Measurements from ENCODE around the gene CDS2. TPM values are rescaled to one million over a fixed set of nuclear protein-coding genes. Genes with fewer than 3 reads are reported as not detected.

Gene CDS2
- total RNA-seq, 2 donors from 2014 or later = 53.8 to 70.5 TPM

DNA sequence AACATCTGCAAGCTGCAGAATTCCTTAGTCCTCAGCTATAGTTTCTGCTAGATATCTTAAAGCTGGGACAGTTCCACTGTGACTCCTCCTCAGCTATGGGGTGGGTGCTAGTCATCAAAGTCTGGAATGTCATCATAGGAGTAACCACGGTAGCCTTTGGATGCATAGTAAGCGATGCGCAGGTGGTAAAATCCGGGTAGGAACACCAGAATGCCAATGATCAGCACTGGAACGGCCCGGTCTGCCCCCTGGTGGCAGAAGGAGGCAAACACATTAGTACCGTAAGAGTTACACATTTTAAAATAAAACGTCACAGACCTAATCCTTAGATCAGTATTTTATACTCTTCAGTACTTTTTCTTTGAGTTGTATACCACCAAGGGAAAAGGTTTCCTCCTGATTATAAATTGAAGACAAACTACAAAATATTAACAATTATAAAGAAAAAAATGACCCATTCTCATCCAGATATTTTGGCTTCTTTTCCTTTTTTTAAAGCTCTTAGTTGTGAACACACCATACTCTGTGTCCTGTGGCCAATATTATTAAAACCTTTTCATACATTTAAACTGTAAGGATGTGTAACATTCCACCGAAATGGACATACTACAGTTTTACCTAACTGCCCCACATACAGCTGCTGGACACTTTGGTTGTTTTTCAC, 26.0 kb upstream of the CDS2 start:
- peak; percentile 83 for ATAC-seq (replicated peaks)
- Mint-ChIP-seq H3K9me3 (no peaks in the 10 kb centered on the region), H3K4me1 (peaks cover 4% of the 10 kb centered on the region), H3K27ac (peak overlapping the region; percentile 51), H3K4me3 (no peak overlapping the region), H3K27me3 (no peaks in the 10 kb centered on the region), H3K36me3 (ENCODE audit: low read depth) (peaks cover 94% of the 10 kb centered on the region)

DNA sequence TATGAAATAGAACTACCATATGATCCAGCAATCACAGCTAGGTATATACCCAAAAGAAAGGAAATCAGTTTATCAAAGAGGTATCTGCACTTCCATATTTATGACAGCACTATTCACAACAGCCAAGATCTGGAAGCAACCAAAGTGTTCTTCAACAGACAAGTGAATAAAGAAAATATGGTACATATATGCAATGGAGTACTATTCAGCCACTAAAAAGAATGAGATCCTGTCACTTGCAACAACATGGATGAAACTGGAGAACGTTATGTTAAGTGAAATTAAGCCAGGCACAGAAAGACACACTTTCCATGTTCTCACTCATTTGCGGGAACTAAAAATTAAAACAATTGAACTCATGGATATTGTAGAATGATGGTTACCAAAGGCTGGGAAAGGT, 22.3 kb upstream of the CDS2 start:
- H3K36me3 Mint-ChIP-seq (ENCODE audit: low read depth) = peaks cover 95% of the 10 kb centered on the region
- no peak for ATAC-seq (replicated peaks)
- peaks cover 1% of the 10 kb centered on the region for H3K4me1 Mint-ChIP-seq

DNA sequence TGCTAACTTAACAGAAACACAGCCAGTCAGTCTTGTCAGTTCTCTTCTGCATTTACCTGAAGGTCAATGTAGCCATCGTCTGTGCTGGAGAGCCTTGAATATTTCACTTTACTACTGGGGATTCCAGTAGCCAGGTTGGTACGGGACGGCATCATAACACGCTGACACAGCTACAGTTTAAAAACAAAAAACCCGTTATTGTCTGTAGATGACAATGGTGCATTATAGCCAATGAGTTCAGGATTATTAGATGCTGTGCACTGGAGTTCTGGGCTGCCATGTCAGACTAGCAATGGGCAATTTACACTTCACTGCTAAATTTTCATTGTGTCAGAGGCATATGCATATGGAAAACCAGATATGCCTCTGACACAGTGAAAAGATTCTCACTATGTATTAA, 17.5 kb upstream of the CDS2 start:
- Mint-ChIP-seq H3K9me3 (no peaks in the 10 kb centered on the region), H3K27me3 (no peaks in the 10 kb centered on the region), H3K27ac (peak overlapping the region; percentile 15), H3K36me3 (ENCODE audit: low read depth) (peaks cover 83% of the 10 kb centered on the region), H3K4me3 (no peak overlapping the region), H3K4me1 (peaks cover 5% of the 10 kb centered on the region)
- ATAC-seq (replicated peaks) = no peak

More for the DNA sequence above, 22.3 kb upstream of the CDS2 start:
- Mint-ChIP-seq H3K27ac (no peak overlapping the region), H3K4me3 (no peak overlapping the region), H3K9me3 (no peaks in the 10 kb centered on the region), H3K27me3 (no peaks in the 10 kb centered on the region)

DNA sequence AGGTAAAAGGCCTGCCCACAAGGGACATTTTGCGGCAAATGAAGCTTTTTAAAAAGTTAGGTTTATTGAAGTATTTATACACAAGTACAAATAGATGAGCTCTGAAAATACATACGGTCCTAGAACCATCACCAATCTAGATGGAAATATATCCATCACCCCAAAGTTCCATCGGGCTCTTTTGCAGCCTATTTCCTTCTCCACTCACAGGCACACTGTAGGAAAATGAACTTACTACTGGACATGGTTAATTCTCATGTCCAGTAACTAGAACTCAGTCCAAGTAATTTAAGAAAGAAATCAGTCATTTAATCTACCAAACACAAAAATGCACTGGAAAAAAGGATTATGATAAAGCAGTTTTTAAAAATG, 13.2 kb upstream of the CDS2 start:
- no peaks in the 10 kb centered on the region for H3K27me3 Mint-ChIP-seq
- H3K4me1 Mint-ChIP-seq = peaks cover 21% of the 10 kb centered on the region
- H3K27ac Mint-ChIP-seq = peak overlapping the region; percentile 93
- peak overlapping the region; percentile 97 for H3K4me3 Mint-ChIP-seq
- H3K9me3 Mint-ChIP-seq = no peaks in the 10 kb centered on the region
- H3K36me3 Mint-ChIP-seq (ENCODE audit: low read depth) = peaks cover 88% of the 10 kb centered on the region
- ATAC-seq (replicated peaks) = no peak

DNA sequence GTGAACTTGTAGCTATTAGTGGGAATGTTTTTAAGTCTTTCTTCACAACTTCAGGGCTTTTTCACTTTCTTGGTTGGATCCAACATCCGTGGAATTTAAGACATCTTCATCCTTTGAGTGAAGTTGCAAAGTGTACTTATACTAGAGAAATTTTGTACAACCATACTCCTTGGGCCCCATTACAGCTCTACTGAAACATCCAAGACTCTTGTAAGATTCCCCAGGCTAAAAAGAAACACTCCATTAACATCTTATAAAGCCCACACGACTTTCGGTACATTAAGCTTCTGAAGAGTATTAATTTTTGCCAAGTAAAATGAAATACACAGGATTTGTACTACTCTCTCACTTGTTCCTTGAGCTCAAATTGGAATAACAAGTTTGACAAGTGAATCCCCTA, 12.4 kb upstream of the CDS2 start:
- H3K4me3 Mint-ChIP-seq = peak overlapping the region; percentile 97
- H3K36me3 Mint-ChIP-seq (ENCODE audit: low read depth) = peaks cover 87% of the 10 kb centered on the region
- H3K27ac Mint-ChIP-seq = peak overlapping the region; percentile 81
- ATAC-seq (replicated peaks) = no peak
- H3K27me3 Mint-ChIP-seq = no peaks in the 10 kb centered on the region
- H3K9me3 Mint-ChIP-seq = no peaks in the 10 kb centered on the region
- peaks cover 21% of the 10 kb centered on the region for H3K4me1 Mint-ChIP-seq

DNA sequence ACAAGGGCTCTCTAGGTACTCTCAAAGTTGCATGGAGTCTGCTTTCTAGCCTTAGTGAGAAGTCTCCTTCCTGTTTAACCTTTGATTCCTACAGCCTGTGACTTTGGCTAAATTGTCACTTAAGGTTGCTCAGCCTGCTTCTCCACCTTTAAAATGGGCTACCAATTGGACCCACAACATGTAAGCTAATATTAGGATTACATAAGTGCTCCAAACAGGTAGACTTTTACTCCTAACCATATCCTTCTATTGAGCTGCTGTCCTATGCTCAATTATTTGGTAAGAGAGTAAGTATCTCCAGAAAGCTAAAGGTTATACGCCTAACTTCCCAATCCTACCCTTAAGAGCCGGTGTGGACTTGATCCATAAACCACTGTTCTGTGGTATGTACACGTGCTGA, 9.9 kb upstream of the CDS2 start:
- H3K27me3 Mint-ChIP-seq = no peaks in the 10 kb centered on the region
- peak overlapping the region; percentile 48 for H3K27ac Mint-ChIP-seq
- H3K4me1 Mint-ChIP-seq = peaks cover 34% of the 10 kb centered on the region
- no peaks in the 10 kb centered on the region for H3K9me3 Mint-ChIP-seq
- ATAC-seq (replicated peaks) = no peak
- peak overlapping the region; percentile 97 for H3K4me3 Mint-ChIP-seq
- H3K36me3 Mint-ChIP-seq (ENCODE audit: low read depth) = peaks cover 83% of the 10 kb centered on the region

DNA sequence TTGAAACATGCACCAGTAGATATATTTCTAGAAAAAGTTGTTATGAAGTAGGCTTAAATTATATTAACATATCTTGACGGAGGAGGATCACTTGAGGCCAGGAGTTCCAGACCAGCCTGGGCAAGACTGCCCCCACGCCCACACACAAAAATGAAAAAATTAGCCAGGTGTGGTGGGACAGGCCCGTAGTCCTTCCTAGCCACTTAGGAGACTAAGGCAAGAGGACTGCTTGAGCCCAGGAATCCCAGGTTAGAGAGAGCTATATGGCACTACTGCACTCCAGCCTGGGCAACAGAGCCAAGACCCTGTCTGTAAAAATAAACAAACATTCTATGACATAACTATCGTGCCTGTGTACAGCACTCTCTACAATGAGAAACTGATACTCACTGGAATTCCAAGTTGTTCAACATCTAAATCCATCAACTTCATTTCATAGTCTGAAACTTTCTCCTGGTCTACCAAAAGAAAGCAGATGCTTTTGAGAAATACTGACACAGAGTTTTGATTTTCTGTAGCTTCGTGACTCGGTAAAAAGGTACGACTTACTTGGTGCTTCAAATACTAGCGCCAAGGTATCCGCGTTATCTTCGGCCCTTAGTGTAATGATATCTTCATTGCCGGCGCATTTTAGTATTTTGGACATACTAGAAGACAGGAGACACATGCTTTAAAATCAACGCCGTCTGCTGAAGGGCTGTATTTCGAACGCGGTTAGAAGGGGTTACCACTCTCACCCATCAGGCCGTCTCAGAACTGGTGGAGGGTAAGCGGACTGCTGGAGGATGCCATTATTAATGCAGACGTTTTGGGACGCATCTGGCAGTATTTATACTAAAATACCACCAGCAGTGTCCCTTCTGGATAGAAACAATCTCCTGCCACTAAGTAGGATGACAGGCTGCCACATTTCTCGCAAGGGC, 8.3 kb upstream of the CDS2 start:
- H3K36me3 Mint-ChIP-seq (ENCODE audit: low read depth) = peaks cover 68% of the 10 kb centered on the region
- ATAC-seq (replicated peaks) = no peak
- no peaks in the 10 kb centered on the region for H3K9me3 Mint-ChIP-seq
- peak overlapping the region; percentile 62 for H3K27ac Mint-ChIP-seq
- no peaks in the 10 kb centered on the region for H3K27me3 Mint-ChIP-seq
- H3K4me3 Mint-ChIP-seq = peak overlapping the region; percentile 97
- H3K4me1 Mint-ChIP-seq = peaks cover 34% of the 10 kb centered on the region

DNA sequence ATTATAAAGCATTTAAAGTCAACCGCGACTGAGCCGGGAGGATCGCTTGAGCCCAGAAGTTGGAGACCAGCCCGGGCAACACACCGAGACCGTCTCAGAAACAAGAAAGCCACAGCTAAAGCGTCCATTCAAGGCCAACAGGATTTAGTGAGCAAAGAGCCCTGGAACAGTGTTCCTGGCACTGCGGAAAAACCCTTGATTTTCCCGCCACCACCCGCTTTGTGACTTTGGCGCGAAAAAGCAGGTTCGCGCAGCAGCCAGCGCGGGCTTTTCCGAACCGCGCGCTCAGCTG, 7.7 kb upstream of the CDS2 start:
- peaks cover 34% of the 10 kb centered on the region for H3K4me1 Mint-ChIP-seq
- peak overlapping the region; percentile 97 for H3K4me3 Mint-ChIP-seq
- no peaks in the 10 kb centered on the region for H3K9me3 Mint-ChIP-seq
- H3K27me3 Mint-ChIP-seq = no peaks in the 10 kb centered on the region
- peak overlapping the region; percentile 62 for H3K27ac Mint-ChIP-seq
- ATAC-seq (replicated peaks) = no peak
- H3K36me3 Mint-ChIP-seq (ENCODE audit: low read depth) = peaks cover 62% of the 10 kb centered on the region

DNA sequence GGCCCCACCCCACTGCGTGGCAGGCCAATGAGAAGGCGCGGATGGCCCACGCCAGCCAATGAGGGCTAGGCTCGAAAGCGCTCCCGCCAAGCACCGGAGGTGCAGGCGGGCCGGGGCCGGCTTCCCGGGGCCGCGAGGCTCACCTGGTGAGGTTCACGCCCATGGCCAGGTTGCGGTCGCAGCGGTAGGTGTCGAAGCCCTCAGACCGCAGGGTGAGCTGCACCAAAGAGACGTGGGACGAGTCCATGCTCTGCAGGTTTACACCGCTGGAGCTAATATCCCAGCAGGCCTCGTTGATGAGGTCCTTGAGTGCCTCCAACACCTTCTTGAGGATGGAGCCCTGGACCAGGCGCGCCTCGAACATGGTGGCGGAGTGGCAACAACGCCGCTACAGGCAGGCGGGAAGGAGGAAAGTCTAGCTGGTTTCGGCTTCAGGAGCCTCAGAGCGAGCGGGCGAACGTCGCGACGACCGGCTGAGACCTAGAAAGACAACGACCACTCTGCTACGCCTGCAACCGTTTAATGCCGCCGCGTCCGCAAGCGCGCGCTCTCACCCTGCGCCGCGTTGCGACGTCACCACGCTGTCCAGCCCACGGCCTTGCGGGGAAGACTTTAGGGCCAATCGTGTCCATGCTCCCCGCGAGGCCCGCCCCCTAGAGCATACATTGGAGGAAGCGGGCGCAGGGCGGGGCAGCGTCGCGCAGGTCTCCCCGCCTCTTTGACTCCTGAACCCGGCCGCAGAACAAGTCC, 7.2 kb upstream of the CDS2 start, which contains the start of gene PCNA:
Gene PCNA (minus strand): TSS at position 524 of the 750 bp plus-strand sequence. CDS start 160 bp downstream, at position 364.
- peak; percentile 92 for ATAC-seq (replicated peaks)
- H3K36me3 Mint-ChIP-seq (ENCODE audit: low read depth) = peaks cover 57% of the 10 kb centered on the region

DNA sequence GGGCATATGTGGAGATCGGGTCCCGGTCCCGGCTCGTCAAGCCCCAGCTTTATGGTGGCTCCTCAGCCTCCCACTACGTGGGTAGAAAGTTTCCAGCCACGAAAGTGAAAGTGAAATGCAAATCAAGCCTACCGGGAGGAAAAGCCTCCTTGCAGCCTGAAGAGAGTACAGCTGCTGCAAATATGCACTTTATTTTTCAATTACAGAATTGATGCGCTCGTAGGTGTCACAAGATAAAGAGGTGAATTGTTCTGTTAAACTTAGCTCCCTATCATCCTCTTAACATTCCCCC, 6.7 kb upstream of the CDS2 start:
- ATAC-seq (replicated peaks) = no peak
- peak overlapping the region; percentile 97 for H3K4me3 Mint-ChIP-seq
- no peaks in the 10 kb centered on the region for H3K9me3 Mint-ChIP-seq
- no peaks in the 10 kb centered on the region for H3K27me3 Mint-ChIP-seq
- peaks cover 32% of the 10 kb centered on the region for H3K4me1 Mint-ChIP-seq
- H3K36me3 Mint-ChIP-seq (ENCODE audit: low read depth) = peaks cover 52% of the 10 kb centered on the region
- peak overlapping the region; percentile 92 for H3K27ac Mint-ChIP-seq

More for the DNA sequence above, 7.2 kb upstream of the CDS2 start, which contains the start of gene PCNA:
- Mint-ChIP-seq H3K4me3 (peak within 1 kb of the TSS; percentile 97), H3K27me3 (no peaks in the 10 kb centered on the region), H3K27ac (peak within 1 kb of the TSS; percentile 92), H3K9me3 (no peaks in the 10 kb centered on the region), H3K4me1 (peaks cover 34% of the 10 kb centered on the region)

DNA sequence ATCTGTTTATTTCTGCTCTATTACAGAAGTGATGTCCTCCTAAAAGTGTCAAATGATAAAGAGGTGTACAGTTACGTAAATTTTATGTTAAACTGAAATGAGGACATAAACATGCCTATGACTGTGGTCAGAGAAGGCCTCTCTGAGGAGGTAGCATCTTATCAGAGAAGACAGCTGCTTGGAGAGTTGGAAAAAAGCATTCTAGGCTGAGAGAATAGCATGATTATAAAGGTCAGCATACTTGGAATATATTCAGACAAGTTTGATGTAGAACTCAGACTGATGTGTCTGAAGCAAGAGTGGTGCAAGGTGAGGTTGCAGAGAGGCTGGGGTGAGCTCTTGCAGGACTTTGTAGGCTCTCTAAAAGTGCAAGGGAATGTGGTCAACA, 3.9 kb upstream of the CDS2 start:
- Mint-ChIP-seq H3K36me3 (ENCODE audit: low read depth) (peaks cover 31% of the 10 kb centered on the region), H3K9me3 (no peaks in the 10 kb centered on the region), H3K27ac (no peak overlapping the region), H3K27me3 (no peaks in the 10 kb centered on the region), H3K4me3 (no peak overlapping the region), H3K4me1 (peaks cover 29% of the 10 kb centered on the region)
- no peak for ATAC-seq (replicated peaks)

DNA sequence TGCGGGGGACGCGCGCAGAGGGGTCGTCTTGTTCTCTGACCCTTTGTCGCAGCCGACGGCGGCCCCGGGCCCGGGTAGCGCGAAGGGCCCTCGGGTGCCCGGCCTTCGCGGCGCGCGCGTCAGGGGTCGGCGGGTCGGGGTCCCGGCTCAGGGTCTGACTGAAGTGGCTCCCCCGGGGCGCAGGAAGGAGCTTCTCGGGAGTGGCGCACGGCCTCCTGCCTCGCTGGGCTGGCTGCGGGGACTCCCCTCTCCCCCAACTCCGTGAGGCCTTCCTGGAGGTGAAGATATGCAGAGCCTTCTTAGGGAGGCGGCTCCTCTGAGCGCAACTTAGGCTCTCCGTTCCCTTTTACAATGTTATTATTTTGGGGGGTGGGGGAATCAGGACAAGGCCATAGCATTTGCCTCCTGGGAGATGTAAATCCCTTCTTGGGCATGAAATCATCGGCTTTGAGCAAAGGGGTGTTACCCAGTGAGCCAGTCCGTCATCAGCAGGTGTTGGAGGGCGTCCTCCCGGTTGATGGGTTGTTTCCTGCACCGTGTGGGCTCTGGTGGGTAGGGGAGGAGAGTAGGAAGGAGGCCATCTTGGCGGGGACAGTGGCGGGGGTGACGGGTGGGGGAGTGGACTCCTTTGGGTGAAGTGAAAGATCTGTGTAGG, 523 bp downstream of the CDS2 start:
- Mint-ChIP-seq H3K27ac (peak overlapping the region; percentile 97), H3K9me3 (no peaks in the 10 kb centered on the region), H3K36me3 (ENCODE audit: low read depth) (peaks cover 24% of the 10 kb centered on the region), H3K4me1 (peaks cover 32% of the 10 kb centered on the region), H3K27me3 (no peaks in the 10 kb centered on the region), H3K4me3 (peak overlapping the region; percentile 100)
- peak; percentile 53 for ATAC-seq (replicated peaks)

DNA sequence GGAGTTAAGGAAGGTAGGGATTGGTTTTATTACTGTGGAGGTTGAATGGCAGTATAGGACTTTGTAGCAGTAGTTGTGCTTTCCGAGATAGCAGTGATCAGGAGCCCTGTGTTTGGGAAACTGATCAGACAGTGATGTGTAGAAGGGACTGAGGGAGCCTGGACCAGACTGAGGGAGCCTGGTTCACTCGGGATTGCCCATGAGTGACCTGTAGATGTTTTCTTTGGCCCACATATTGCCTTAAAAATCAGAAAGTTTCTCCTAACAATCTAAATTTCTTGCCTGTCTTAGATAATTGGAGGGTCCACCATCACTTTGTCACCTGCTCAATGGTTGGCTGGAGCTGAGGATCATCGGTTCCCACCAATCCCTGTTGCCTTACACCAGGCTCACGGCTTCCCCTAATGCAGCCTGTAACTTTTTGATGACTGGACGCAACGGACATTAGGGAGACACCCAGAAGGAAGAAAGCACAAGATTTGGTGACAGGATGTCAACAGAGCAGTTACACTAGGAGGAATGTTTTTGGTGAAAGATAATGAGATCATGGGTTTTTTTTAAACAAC, 1.1 kb downstream of the CDS2 start:
- no peak for ATAC-seq (replicated peaks)
- Mint-ChIP-seq H3K36me3 (ENCODE audit: low read depth) (peaks cover 25% of the 10 kb centered on the region), H3K4me3 (peak overlapping the region; percentile 100), H3K27me3 (no peaks in the 10 kb centered on the region), H3K9me3 (no peaks in the 10 kb centered on the region), H3K4me1 (peaks cover 28% of the 10 kb centered on the region), H3K27ac (peak overlapping the region; percentile 97)

DNA sequence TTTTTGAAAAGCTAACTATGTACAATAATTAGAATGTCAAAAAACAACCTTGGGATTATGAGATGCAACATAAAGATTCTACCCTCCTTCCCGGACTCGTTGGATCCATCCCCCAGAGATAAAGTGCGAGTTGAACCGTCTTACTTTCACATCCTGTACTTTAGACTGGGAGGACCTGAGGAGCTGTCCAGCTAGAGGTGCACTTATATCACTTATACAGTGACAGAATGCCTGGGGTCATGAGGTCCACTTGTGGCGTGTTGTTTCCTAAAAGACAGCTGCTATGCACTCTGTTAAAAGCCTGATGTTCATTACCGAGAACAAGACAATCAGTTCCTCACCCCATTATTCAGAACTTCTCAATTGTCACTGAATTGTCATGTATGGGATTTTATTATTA, 2.1 kb downstream of the CDS2 start:
- H3K36me3 Mint-ChIP-seq (ENCODE audit: low read depth) = peaks cover 30% of the 10 kb centered on the region
- no peaks in the 10 kb centered on the region for H3K27me3 Mint-ChIP-seq
- H3K4me3 Mint-ChIP-seq = peak overlapping the region; percentile 100
- no peak for ATAC-seq (replicated peaks)
- H3K4me1 Mint-ChIP-seq = peaks cover 26% of the 10 kb centered on the region
- H3K27ac Mint-ChIP-seq = peak overlapping the region; percentile 97
- no peaks in the 10 kb centered on the region for H3K9me3 Mint-ChIP-seq

Data from activated T-helper 17 cell treated with anti-CD3 and anti-CD28 coated beads, Interleukin-2, amount 50 U/mL, for 72 hours (primary cell).